WTC11 (cell line): ENCODE data around the gene CCDC88B. TPM values are rescaled to one million over a fixed set of nuclear protein-coding genes. Genes with fewer than 3 reads are reported as not detected.
A peak's percentile ranks its signal among the peaks of the same experiment; 100 is the strongest.

Source experiments
- ATAC-seq: fragments of 200-7000 bp; cut with Tn5 transposase; 2 replicates; pipeline ENCODE4 v1.10.0; 2021; ENCODE audit warnings: mild to moderate bottlenecking, moderate library complexity
- CTCF ChIA-PET: fragments of 300-600 bp; sonication (Branson Sonifier 250); formaldehyde crosslinking; loops from one replicate; lab custom pipeline; 2021; ENCODE audit warnings: antibody characterized with exemption; lab: Charles Lee
- POLR2A ChIA-PET: fragments of 350-600 bp; sonication (Branson Sonifier 250); formaldehyde crosslinking; loops from one replicate; lab custom pipeline; 2021; ENCODE audit warnings: antibody characterized with exemption; lab: Charles Lee
- DNase-seq: peaks from one replicate; pipeline ENCODE4 v3.0.0; 2021; ENCODE audit warnings: low spot score
- H3K27ac Mint-ChIP-seq: 2 replicates; pipeline ENCODE4 v1.8.0; 2021; ENCODE audit warnings: mixed read lengths
- H3K27me3 Mint-ChIP-seq: 2 replicates; pipeline ENCODE4 v1.8.0; 2021; ENCODE audit warnings: low read depth, mild to moderate bottlenecking, moderate library complexity, mixed read lengths
- H3K36me3 Mint-ChIP-seq: 2 replicates; pipeline ENCODE4 v1.8.0; 2021; ENCODE audit warnings: mixed read lengths
- H3K4me1 Mint-ChIP-seq: 2 replicates; pipeline ENCODE4 v1.8.0; 2022; ENCODE audit warnings: mixed read lengths
- H3K4me3 Mint-ChIP-seq: 2 replicates; pipeline ENCODE4 v1.8.0; 2021; ENCODE audit warnings: mild to moderate bottlenecking, moderate library complexity, mixed read lengths
- H3K9me3 Mint-ChIP-seq: 2 replicates; pipeline ENCODE4 v1.8.0; 2021; ENCODE audit warnings: mixed read lengths
- AFF4 ChIP-seq: sonication (generic); formaldehyde crosslinking; IDR thresholded peaks from 2 replicates; pipeline ENCODE4 v1.8.1; 2023; ENCODE audit warnings: mild to moderate bottlenecking, missing genetic modification reagents, borderline replicate concordance
- ATF6 ChIP-seq: sonication (generic); formaldehyde crosslinking; IDR thresholded peaks from 2 replicates; pipeline ENCODE4 v1.8.1; 2023; ENCODE audit warnings: mild to moderate bottlenecking, missing genetic modification reagents
- ELF4 ChIP-seq: sonication (generic); formaldehyde crosslinking; IDR thresholded peaks from 2 replicates; pipeline ENCODE4 v1.8.1; 2022; ENCODE audit warnings: low read depth, mild to moderate bottlenecking, moderate library complexity, missing genetic modification reagents
- ETV6 ChIP-seq: sonication (generic); formaldehyde crosslinking; IDR thresholded peaks from 2 replicates; pipeline ENCODE4 v1.8.1; 2022; ENCODE audit warnings: mild to moderate bottlenecking, missing genetic modification reagents
- GRHL2 ChIP-seq: fragments of 250-450 bp; sonication (Bioruptor Pico); IDR thresholded peaks from 2 replicates; pipeline ENCODE4 v1.8.0; 2022; ENCODE audit warnings: mild to moderate bottlenecking, moderate library complexity; ENCODE audit not compliant: insufficient replicate concordance, severe bottlenecking
- IRF1 ChIP-seq: sonication (generic); formaldehyde crosslinking; IDR thresholded peaks from 2 replicates; pipeline ENCODE4 v1.8.0; 2023; ENCODE audit warnings: missing genetic modification reagents
- MLX ChIP-seq: sonication (generic); formaldehyde crosslinking; IDR thresholded peaks from 2 replicates; pipeline ENCODE4 v1.8.1; 2023; ENCODE audit warnings: mild to moderate bottlenecking, missing genetic modification reagents, moderate library complexity
- NFATC4 ChIP-seq: fragments of 250-450 bp; sonication (Bioruptor Pico); IDR thresholded peaks from 2 replicates; pipeline ENCODE4 v1.9.0; 2021; ENCODE audit warnings: mild to moderate bottlenecking
- NFE2L1 ChIP-seq: sonication (generic); formaldehyde crosslinking; IDR thresholded peaks from 2 replicates; pipeline ENCODE4 v1.8.1; 2023; ENCODE audit warnings: missing genetic modification reagents
- NR1H2 ChIP-seq: sonication (generic); formaldehyde crosslinking; IDR thresholded peaks from 2 replicates; pipeline ENCODE4 v1.9.0; 2021; ENCODE audit warnings: mild to moderate bottlenecking, moderate library complexity, missing genetic modification reagents
- PRRX2 ChIP-seq: fragments of 250-450 bp; sonication (Bioruptor Pico); IDR thresholded peaks from 2 replicates; pipeline ENCODE4 v1.8.0; 2021; ENCODE audit warnings: mild to moderate bottlenecking
- SMAD4 ChIP-seq: sonication (generic); formaldehyde crosslinking; IDR thresholded peaks from 2 replicates; pipeline ENCODE4 v1.8.0; 2022; ENCODE audit warnings: mild to moderate bottlenecking, missing genetic modification reagents
- SOX15 ChIP-seq: fragments of 250-450 bp; sonication (Bioruptor Pico); IDR thresholded peaks from 2 replicates; pipeline ENCODE4 v1.9.0; 2021; ENCODE audit warnings: mild to moderate bottlenecking
- ZBTB21 ChIP-seq: sonication (generic); formaldehyde crosslinking; IDR thresholded peaks from 2 replicates; pipeline ENCODE4 v1.8.1; 2023; ENCODE audit warnings: mild to moderate bottlenecking, missing genetic modification reagents, borderline replicate concordance
- ZNF232 ChIP-seq: sonication (generic); formaldehyde crosslinking; IDR thresholded peaks from 2 replicates; pipeline ENCODE4 v1.8.0; 2022; ENCODE audit warnings: mild to moderate bottlenecking, missing genetic modification reagents
- total RNA-seq: library from RNA; stranded (reverse); gene quantifications from 3 replicates; pipeline ENCODE4 v1.2.3, GENCODE V29; 2021
- TF ChIP-seq, protein P1 (sequence below): sonication (generic); formaldehyde crosslinking; IDR thresholded peaks from 2 replicates; pipeline ENCODE4 v1.8.1; 2022; ENCODE audit warnings: low read depth, missing genetic modification reagents, borderline replicate concordance
- TF ChIP-seq, protein P2 (sequence below): sonication (generic); formaldehyde crosslinking; conservative IDR thresholded peaks from 2 replicates; pipeline ENCODE4 v1.8.1; 2022; ENCODE audit warnings: mild to moderate bottlenecking, missing genetic modification reagents
- TF ChIP-seq, protein P3 (sequence below): sonication (generic); formaldehyde crosslinking; IDR thresholded peaks from 2 replicates; pipeline ENCODE4 v1.8.1; 2023; ENCODE audit warnings: mild to moderate bottlenecking, moderate library complexity, missing genetic modification reagents
- TF ChIP-seq, protein P4 (sequence below): fragments of 200-600 bp; IDR thresholded peaks from 2 replicates; pipeline ENCODE4 v1.8.0; 2022; ENCODE audit warnings: antibody characterized with exemption
- TF ChIP-seq, protein P5 (sequence below): sonication (generic); formaldehyde crosslinking; IDR thresholded peaks from 2 replicates; pipeline ENCODE4 v1.8.0; 2022; ENCODE audit warnings: mild to moderate bottlenecking, missing genetic modification reagents

The CCDC88B gene
- total RNA-seq, 1 experiment from 2014 or later = 17.0 TPM

DNA sequence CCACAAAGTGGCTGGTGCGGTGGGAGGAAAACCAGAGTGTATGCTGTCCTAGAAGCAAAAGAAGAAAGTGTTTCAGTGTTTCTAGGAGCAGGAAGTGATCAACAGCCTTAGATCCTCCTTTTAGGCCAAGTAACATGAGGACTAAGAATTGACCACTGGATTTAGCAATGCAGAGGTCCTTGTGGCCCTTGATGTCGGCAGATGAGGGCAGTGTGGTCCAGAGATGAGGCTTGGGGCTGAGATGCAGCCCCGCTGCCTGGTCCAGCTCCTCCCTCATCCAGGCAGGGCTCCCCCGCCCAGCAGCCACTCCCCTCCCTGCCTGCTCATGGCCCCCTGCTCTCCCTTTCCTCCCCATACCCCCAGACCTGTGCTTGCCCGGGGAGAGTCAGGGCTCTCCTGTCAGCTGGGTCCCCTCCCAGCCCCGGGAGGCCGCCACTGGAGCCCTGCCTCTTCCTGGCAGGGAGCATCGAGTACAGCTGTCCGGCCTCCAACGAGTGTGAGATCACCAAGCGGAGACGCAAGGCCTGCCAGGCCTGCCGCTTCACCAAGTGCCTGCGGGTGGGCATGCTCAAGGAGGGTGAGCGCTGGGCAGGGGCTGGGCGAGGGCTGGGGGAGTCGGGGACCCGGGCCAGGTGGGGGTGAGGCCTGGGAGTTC is 26.4 kb upstream of the CCDC88B start:
- TF ChIP-seq, protein P1, sequence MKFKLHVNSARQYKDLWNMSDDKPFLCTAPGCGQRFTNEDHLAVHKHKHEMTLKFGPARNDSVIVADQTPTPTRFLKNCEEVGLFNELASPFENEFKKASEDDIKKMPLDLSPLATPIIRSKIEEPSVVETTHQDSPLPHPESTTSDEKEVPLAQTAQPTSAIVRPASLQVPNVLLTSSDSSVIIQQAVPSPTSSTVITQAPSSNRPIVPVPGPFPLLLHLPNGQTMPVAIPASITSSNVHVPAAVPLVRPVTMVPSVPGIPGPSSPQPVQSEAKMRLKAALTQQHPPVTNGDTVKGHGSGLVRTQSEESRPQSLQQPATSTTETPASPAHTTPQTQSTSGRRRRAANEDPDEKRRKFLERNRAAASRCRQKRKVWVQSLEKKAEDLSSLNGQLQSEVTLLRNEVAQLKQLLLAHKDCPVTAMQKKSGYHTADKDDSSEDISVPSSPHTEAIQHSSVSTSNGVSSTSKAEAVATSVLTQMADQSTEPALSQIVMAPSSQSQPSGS = no peak
- TF ChIP-seq, protein P2, sequence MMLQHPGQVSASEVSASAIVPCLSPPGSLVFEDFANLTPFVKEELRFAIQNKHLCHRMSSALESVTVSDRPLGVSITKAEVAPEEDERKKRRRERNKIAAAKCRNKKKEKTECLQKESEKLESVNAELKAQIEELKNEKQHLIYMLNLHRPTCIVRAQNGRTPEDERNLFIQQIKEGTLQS (CRISPR knock-in tag) = no peak
- no peak for TF ChIP-seq SMAD4 (CRISPR knock-in tag)
- no peak for TF ChIP-seq ZBTB21 (CRISPR knock-in tag)
- TF ChIP-seq ATF6 (CRISPR knock-in tag) = no peak
- no peak for TF ChIP-seq GRHL2 (CRISPR knock-in tag)
- no peak for TF ChIP-seq ELF4
- TF ChIP-seq, protein P3, sequence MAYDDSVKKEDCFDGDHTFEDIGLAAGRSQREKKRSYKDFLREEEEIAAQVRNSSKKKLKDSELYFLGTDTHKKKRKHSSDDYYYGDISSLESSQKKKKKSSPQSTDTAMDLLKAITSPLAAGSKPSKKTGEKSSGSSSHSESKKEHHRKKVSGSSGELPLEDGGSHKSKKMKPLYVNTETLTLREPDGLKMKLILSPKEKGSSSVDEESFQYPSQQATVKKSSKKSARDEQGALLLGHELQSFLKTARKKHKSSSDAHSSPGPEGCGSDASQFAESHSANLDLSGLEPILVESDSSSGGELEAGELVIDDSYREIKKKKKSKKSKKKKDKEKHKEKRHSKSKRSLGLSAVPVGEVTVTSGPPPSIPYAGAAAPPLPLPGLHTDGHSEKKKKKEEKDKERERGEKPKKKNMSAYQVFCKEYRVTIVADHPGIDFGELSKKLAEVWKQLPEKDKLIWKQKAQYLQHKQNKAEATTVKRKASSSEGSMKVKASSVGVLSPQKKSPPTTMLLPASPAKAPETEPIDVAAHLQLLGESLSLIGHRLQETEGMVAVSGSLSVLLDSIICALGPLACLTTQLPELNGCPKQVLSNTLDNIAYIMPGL = no peak
- no peak for TF ChIP-seq ZNF232 (CRISPR knock-in tag)
- no peak for TF ChIP-seq ETV6 (CRISPR knock-in tag)
- TF ChIP-seq SOX15 (CRISPR knock-in tag) = no peak
- TF ChIP-seq, protein P4, sequence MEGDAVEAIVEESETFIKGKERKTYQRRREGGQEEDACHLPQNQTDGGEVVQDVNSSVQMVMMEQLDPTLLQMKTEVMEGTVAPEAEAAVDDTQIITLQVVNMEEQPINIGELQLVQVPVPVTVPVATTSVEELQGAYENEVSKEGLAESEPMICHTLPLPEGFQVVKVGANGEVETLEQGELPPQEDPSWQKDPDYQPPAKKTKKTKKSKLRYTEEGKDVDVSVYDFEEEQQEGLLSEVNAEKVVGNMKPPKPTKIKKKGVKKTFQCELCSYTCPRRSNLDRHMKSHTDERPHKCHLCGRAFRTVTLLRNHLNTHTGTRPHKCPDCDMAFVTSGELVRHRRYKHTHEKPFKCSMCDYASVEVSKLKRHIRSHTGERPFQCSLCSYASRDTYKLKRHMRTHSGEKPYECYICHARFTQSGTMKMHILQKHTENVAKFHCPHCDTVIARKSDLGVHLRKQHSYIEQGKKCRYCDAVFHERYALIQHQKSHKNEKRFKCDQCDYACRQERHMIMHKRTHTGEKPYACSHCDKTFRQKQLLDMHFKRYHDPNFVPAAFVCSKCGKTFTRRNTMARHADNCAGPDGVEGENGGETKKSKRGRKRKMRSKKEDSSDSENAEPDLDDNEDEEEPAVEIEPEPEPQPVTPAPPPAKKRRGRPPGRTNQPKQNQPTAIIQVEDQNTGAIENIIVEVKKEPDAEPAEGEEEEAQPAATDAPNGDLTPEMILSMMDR = no peak
- no peak for TF ChIP-seq IRF1 (CRISPR knock-in tag)
- TF ChIP-seq MLX (CRISPR knock-in tag) = no peak
- no peak for TF ChIP-seq AFF4
- no peak for TF ChIP-seq NFE2L1 (CRISPR knock-in tag)
- no peak for TF ChIP-seq NR1H2 (CRISPR knock-in tag)
- TF ChIP-seq, protein P5, sequence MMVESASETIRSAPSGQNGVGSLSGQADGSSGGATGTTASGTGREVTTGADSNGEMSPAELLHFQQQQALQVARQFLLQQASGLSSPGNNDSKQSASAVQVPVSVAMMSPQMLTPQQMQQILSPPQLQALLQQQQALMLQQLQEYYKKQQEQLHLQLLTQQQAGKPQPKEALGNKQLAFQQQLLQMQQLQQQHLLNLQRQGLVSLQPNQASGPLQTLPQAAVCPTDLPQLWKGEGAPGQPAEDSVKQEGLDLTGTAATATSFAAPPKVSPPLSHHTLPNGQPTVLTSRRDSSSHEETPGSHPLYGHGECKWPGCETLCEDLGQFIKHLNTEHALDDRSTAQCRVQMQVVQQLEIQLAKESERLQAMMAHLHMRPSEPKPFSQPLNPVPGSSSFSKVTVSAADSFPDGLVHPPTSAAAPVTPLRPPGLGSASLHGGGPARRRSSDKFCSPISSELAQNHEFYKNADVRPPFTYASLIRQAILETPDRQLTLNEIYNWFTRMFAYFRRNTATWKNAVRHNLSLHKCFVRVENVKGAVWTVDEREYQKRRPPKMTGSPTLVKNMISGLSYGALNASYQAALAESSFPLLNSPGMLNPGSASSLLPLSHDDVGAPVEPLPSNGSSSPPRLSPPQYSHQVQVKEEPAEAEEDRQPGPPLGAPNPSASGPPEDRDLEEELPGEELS = no peak
- TF ChIP-seq NFATC4 (CRISPR knock-in tag) = no peak
- no peak for TF ChIP-seq PRRX2 (CRISPR knock-in tag)
- POLR2A ChIA-PET = interaction anchor here (0.5 kb wide), 1 partner anchor 630 kb away, joined by 3 read pairs; no protein-coding TSS in a partner anchor
- Mint-ChIP-seq H3K4me3 (no peak overlapping the region), H3K27ac (peak overlapping the region; percentile 91), H3K27me3 (no peaks in the 10 kb centered on the region), H3K4me1 (peaks cover 10% of the 10 kb centered on the region), H3K9me3 (no peaks in the 10 kb centered on the region), H3K36me3 (peaks cover 15% of the 10 kb centered on the region)
- CTCF ChIA-PET = interaction anchor here (0.9 to 4.9 kb wide), 4 partner anchors 18 to 42 kb away, joined by 4 to 37 read pairs (median 4); no protein-coding TSS in a partner anchor
- no peak for ATAC-seq
- no peak for DNase-seq
